Type B pancreatic cell (in vitro differentiated cells): Measurements from ENCODE around the gene PHACTR1. TPM values are rescaled to one million over a fixed set of nuclear protein-coding genes. Genes with fewer than 3 reads are reported as not detected.
"Not testable (repeated sequence)": the region's sequence is repeated elsewhere in the genome, so short reads cannot be mapped to it uniquely, and the experiment has no call there.

Experiments
- DNase-seq: peaks from one replicate; pipeline ENCODE4 v3.0.0; 2021; ENCODE audit warnings: mixed read lengths; ENCODE audit not compliant: unreplicated experiment; ENCODE audit errors: extremely low spot score
- H3K27ac Mint-ChIP-seq: 2 replicates; pipeline ENCODE4 v1.8.0; 2021; ENCODE audit warnings: mild to moderate bottlenecking, mixed read lengths
- H3K27me3 Mint-ChIP-seq: 2 replicates; pipeline ENCODE4 v1.8.0; 2021; ENCODE audit warnings: mixed read lengths
- H3K36me3 Mint-ChIP-seq: 2 replicates; pipeline ENCODE4 v1.8.0; 2021; ENCODE audit warnings: mixed read lengths
- H3K4me1 Mint-ChIP-seq: one replicate; pipeline ENCODE4 v1.8.0; 2021; ENCODE audit warnings: mixed read lengths; ENCODE audit not compliant: unreplicated experiment
- H3K4me3 Mint-ChIP-seq: 2 replicates; pipeline ENCODE4 v1.8.0; 2021; ENCODE audit warnings: mild to moderate bottlenecking, mixed read lengths
- H3K9me3 Mint-ChIP-seq: 2 replicates; pipeline ENCODE4 v1.8.0; 2021; ENCODE audit warnings: mixed read lengths
- total RNA-seq: library from RNA; stranded (reverse); gene quantifications from 2 replicates; pipeline ENCODE4 v1.2.1, GENCODE V29; 2021; ENCODE audit warnings: low replicate concordance
- TF ChIP-seq, protein P1 (sequence below): fragments of 200-600 bp; sonication (generic); conservative IDR thresholded peaks from 2 replicates; pipeline ENCODE4 v1.5.0; 2021; ENCODE audit warnings: antibody characterized with exemption, mild to moderate bottlenecking

The PHACTR1 gene
- total RNA-seq, 1 donor from 2014 or later: 12.3 TPM

GRCh38 chr6:12725263-12725662 lies 8.7 kb downstream of the PHACTR1 start:
- Mint-ChIP-seq H3K27me3 (peaks cover 26% of the 10 kb centered on the region), H3K4me1 (no peaks in the 10 kb centered on the region), H3K4me3 (no peak overlapping the region), H3K9me3 (no peaks in the 10 kb centered on the region), H3K36me3 (no peaks in the 10 kb centered on the region), H3K27ac (no peak overlapping the region)
- no peak for DNase-seq
- TF ChIP-seq, protein P1, sequence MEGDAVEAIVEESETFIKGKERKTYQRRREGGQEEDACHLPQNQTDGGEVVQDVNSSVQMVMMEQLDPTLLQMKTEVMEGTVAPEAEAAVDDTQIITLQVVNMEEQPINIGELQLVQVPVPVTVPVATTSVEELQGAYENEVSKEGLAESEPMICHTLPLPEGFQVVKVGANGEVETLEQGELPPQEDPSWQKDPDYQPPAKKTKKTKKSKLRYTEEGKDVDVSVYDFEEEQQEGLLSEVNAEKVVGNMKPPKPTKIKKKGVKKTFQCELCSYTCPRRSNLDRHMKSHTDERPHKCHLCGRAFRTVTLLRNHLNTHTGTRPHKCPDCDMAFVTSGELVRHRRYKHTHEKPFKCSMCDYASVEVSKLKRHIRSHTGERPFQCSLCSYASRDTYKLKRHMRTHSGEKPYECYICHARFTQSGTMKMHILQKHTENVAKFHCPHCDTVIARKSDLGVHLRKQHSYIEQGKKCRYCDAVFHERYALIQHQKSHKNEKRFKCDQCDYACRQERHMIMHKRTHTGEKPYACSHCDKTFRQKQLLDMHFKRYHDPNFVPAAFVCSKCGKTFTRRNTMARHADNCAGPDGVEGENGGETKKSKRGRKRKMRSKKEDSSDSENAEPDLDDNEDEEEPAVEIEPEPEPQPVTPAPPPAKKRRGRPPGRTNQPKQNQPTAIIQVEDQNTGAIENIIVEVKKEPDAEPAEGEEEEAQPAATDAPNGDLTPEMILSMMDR: no peak

DNA sequence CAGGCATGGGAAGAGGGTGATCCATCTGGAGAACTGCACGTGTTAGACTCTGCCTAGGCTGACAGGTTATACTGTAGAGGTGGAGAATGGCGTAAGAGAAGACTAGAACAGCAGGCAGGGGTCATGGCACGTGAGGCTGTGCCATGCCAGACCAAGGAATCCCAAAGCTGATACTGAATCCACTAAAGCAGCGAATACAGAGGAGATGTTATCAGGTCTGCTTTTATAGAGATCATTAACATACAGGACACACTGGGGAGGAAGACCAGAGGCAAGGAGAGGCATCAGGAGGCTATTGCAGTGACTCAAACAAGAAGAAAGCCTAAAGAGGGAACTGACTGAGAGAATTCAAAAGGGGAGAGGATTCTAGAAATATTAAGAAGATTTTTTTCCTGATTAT lies 12.9 kb downstream of the PHACTR1 start:
- Mint-ChIP-seq H3K4me3 (no peak overlapping the region), H3K9me3 (no peaks in the 10 kb centered on the region), H3K27ac (no peak overlapping the region), H3K36me3 (no peaks in the 10 kb centered on the region), H3K27me3 (peaks cover 23% of the 10 kb centered on the region), H3K4me1 (no peaks in the 10 kb centered on the region)
- DNase-seq: no peak
- TF ChIP-seq, protein P1: no peak

DNA sequence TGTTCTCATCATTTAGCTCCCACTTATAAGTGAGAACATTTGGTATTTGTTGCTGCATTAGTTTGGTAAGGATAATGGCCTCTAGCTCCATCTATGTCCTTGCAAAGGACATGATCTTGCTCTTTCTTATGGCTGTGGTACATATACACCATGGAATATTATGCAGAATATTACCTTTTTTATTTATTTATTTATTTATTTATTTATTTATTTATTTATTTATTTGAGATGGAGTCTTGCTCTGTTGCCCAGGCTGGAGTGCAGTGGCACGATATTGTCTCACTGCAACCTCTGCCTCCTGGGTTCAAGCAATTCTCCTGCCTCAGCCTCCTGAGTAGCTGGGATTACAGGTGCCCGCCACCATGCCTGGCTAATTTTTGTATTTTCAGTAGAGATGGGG lies 14.2 kb downstream of the PHACTR1 start:
- H3K4me1 Mint-ChIP-seq, H3K4me3 Mint-ChIP-seq, H3K27ac Mint-ChIP-seq, H3K9me3 Mint-ChIP-seq, DNase-seq, H3K36me3 Mint-ChIP-seq: not testable (repeated sequence)
- peaks cover 17% of the 10 kb centered on the region for H3K27me3 Mint-ChIP-seq

- H3K27ac Mint-ChIP-seq: no peak overlapping the region
- no peaks in the 10 kb centered on the region for H3K9me3 Mint-ChIP-seq
- H3K36me3 Mint-ChIP-seq: no peaks in the 10 kb centered on the region
- H3K27me3 Mint-ChIP-seq: peaks cover 8% of the 10 kb centered on the region
- no peak overlapping the region for H3K4me3 Mint-ChIP-seq
- no peaks in the 10 kb centered on the region for H3K4me1 Mint-ChIP-seq
- TF ChIP-seq, protein P1: no peak
- no peak for DNase-seq
These were observed 17.3 kb downstream of the PHACTR1 start for GRCh38 chr6:12733876-12734275.

DNA sequence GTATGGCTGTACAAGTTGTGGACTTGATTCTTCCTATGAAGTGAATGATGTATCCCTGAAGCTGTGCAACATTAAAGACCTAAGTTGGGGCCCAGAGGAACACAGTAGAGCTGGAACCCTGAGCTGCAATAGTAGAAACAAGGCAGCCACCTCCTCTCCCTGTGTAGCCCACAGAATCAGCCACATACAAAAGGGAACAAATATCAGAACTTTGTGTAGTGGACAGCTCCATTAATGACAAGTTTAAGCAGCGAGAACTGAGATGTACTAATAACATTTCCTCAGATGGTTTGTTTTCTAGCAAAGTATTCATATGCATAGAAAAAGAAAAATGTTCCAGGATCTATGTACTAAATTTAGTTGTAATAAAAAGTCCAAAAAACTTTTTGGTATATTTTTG lies 19.2 kb downstream of the PHACTR1 start:
- TF ChIP-seq, protein P1: no peak
- Mint-ChIP-seq H3K27ac (no peak overlapping the region), H3K4me3 (no peak overlapping the region), H3K27me3 (peaks cover 8% of the 10 kb centered on the region), H3K4me1 (no peaks in the 10 kb centered on the region), H3K36me3 (no peaks in the 10 kb centered on the region), H3K9me3 (no peaks in the 10 kb centered on the region)
- no peak for DNase-seq

DNA sequence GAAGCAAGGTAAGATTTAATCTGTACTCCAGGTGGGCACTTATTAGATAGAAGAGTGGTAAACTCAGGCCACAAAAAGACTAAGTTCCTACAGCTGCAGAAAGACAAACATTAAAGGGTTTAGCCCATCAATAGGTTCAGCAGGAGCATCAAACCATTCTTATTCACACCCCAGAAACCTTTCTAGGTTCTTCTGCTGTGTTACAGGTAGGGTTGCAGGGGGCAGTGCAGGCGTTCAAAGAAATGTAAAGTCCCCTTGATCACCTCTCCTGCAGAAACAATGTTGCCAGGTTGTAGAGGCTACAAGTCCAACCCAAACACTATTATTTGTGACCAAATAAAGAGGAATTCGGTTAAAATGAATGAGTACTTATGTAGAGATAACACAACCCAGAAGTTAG lies 31.8 kb downstream of the PHACTR1 start:
- no peak for DNase-seq
- Mint-ChIP-seq H3K9me3 (no peaks in the 10 kb centered on the region), H3K27ac (no peak overlapping the region), H3K4me1 (no peaks in the 10 kb centered on the region), H3K4me3 (peak overlapping the region; percentile 82), H3K36me3 (no peaks in the 10 kb centered on the region), H3K27me3 (peaks cover 74% of the 10 kb centered on the region)
- TF ChIP-seq, protein P1: no peak
